Measurements from ENCODE around the gene PSAP. TPM values are rescaled to one million over a fixed set of nuclear protein-coding genes. Genes with fewer than 3 reads are reported as not detected.

PSAP gene
- polyA plus RNA-seq, 2 of the 4 experiments (the other 2 are of a cell fraction) = 690 to 1,519 TPM

GRCh38 chr10:71833451-71834342 lies 17.4 kb downstream of the PSAP start (continued):
- TF ChIP-seq ZNF302 (CRISPR knock-in tag; IDR thresholded peaks at IDR 0.05) = no peak
- TF ChIP-seq FOSL2 (IDR thresholded peaks at IDR 0.05) = no peak
- no peak for TF ChIP-seq FOSL2 (CRISPR knock-in tag; IDR thresholded peaks at IDR 0.05)
- no peak for TF ChIP-seq ESRRA (IDR thresholded peaks at IDR 0.05; ENCODE audit: borderline replicate concordance, low read length)

DNA sequence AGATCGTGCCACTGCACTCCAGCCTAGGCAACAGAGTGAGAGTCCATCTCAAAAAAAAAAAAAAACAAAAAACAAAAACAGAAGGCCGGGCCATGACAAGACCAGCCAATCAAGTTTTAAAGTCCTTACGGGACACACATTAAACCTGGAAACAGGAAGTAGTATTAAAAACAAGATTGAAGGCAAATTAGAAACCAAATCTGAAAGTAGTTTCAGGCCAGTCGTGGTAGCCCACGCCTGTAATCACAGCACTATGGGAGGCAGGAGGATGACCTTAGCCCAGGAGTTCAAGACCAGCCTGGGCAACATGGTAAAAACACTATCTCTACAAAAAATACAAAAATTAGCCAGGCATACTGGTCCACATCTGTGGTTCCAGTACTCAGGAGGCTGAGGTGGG lies 18.1 kb downstream of the PSAP start:
- peaks cover 45% of the 10 kb centered on the region for H3K4me1 ChIP-seq

DNA sequence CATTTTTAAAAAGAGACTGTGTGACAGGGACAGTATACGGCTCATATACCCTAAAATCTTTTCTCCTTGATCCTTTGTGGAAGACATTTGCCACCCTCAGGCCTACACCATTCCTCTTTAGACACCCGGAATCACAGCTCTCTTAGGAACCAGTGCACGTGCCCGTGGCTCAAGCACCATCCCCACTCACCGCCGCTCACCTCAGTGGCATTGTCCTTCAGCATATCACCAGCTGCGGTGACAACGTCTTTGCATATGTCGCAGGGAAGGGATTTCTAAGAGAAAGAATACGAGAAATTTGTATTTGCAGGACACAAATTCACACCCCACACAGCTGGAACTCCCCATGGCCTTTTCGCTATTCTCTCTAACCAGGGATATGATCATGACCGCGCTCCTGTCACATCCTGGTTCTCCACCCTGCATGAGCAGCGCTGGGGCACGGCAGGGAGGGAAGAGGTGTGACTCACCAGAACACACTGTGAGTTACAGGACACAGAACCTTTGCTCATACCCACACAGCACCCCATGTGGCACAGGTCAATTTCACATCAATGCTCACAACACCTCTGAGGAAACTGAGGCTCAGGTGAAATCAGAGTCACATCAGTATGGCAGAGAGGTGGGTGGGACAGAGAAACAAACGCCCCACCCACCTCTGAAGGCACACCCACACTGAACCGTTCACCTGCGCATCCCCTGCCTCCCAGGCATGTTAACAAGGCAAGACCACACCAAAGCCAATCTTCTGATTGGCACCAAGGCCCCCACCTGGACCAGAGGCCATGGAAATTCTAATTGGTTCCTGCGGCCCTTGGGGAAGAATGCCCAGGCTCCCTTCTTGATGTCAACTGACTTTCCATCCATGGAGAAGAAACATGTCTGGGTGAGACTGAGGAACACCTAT lies 19.2 kb downstream of the PSAP start:
- CTCF ChIA-PET = interaction anchor here (1.2 to 8.5 kb wide), 5 partner anchors 9 to 301 kb away, joined by 3 to 71 read pairs (median 6); no protein-coding TSS in a partner anchor
- Histone ChIP-seq H3K4me2 (0 out of 3 replicates have a peak overlapping the region, but pooled peaks have one; percentile 14), H3K4me1 (peaks cover 35% of the 10 kb centered on the region), H3K9me3 (no peaks in the 10 kb centered on the region), H3K4me3 (no peak overlapping the region), H3K27ac (peak overlapping the region in 1 of 2 experiments; percentile 42; a peak in 1 of 6 replicates)
- WGBS (ENCODE audit: missing lambda C conversion rate) = 82% methylated on average over 18 of the region's 19 CpGs
- POLR2A ChIA-PET = no interaction called here
- ATAC-seq (peak; percentile 40 to 55; a peak in 2 of 6 replicates), DNase-seq (ENCODE audit: low read depth in 1 of 2, low spot score in 1 of 2) (peak in 1 of 2 experiments; percentile 26), FAIRE-seq (no peak)
- TF ChIP-seq FOSL2 (IDR thresholded peaks at IDR 0.05) (no peak), FOSL2 (CRISPR knock-in tag; IDR thresholded peaks at IDR 0.05) (0 out of 2 replicates have a peak, but pooled peaks have one; percentile 20)
- TF ChIP-seq, protein P1, sequence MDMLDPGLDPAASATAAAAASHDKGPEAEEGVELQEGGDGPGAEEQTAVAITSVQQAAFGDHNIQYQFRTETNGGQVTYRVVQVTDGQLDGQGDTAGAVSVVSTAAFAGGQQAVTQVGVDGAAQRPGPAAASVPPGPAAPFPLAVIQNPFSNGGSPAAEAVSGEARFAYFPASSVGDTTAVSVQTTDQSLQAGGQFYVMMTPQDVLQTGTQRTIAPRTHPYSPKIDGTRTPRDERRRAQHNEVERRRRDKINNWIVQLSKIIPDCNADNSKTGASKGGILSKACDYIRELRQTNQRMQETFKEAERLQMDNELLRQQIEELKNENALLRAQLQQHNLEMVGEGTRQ (IDR thresholded peaks at IDR 0.05) = no peak

More for the DNA sequence above, 18.1 kb downstream of the PSAP start:
- POLR2A ChIA-PET = no interaction called here
- 89% methylated on average over 5 of the region's 5 CpGs for WGBS (ENCODE audit: missing lambda C conversion rate)
- H3K9me3 ChIP-seq = no peaks in the 10 kb centered on the region
- FAIRE-seq (no peak), DNase-seq (ENCODE audit: low read depth in 1 of 2, low spot score in 1 of 2) (no peak), ATAC-seq (no peak)
- H3K4me3 ChIP-seq = no peak overlapping the region
- H3K4me2 ChIP-seq = no peak overlapping the region
- CTCF ChIA-PET = interaction anchor here (1.1 to 16.5 kb wide), 5 partner anchors 39 to 63 kb away, joined by 3 to 217 read pairs (median 6); partner anchors contain the start of gene VSIR
- TF ChIP-seq KDM5A (IDR thresholded peaks at IDR 0.05) (no peak), FOSL2 (IDR thresholded peaks at IDR 0.05) (no peak), FOSL2 (CRISPR knock-in tag; IDR thresholded peaks at IDR 0.05) (no peak), CHD4 (IDR thresholded peaks at IDR 0.05; ENCODE audit: borderline replicate concordance) (no peak), RCOR1 (IDR thresholded peaks at IDR 0.05; ENCODE audit: low read depth, low read length) (no peak), E2F6 (IDR thresholded peaks at IDR 0.05; ENCODE audit: borderline replicate concordance, low read depth) (no peak), GATA3 (IDR thresholded peaks at IDR 0.05; ENCODE audit: borderline replicate concordance) (no peak), SMC3 (IDR thresholded peaks at IDR 0.05) (no peak), ZNF302 (CRISPR knock-in tag; IDR thresholded peaks at IDR 0.05) (no peak)
- H3K27ac ChIP-seq = no peak overlapping the region

GRCh38 chr10:71830726-71831125 lies 20.3 kb downstream of the PSAP start:
- H3K27ac ChIP-seq = no peak overlapping the region
- ATAC-seq = no peak
- FAIRE-seq = no peak
- H3K4me2 ChIP-seq = no peak overlapping the region
- ChIA-PET CTCF (interaction anchor here (0.5 to 8.5 kb wide), 8 partner anchors 8 to 302 kb away, joined by 3 to 71 read pairs (median 6); partner anchors contain the start of gene VSIR), POLR2A (interaction anchor here (0.8 kb wide), 1 partner anchor 21 kb away, joined by 3 read pairs; the partner anchor contains the start of gene PSAP)
- H3K4me3 ChIP-seq = no peak overlapping the region
- peaks cover 23% of the 10 kb centered on the region for H3K4me1 ChIP-seq
- no peak for DNase-seq (ENCODE audit: low read depth in 1 of 2, low spot score in 1 of 2)
- 74% methylated on average over 4 of the region's 4 CpGs for WGBS (ENCODE audit: missing lambda C conversion rate)
- H3K9me3 ChIP-seq = no peaks in the 10 kb centered on the region
- TF ChIP-seq MAZ (IDR thresholded peaks at IDR 0.05; ENCODE audit: borderline replicate concordance, low read depth, low read length) (no peak), BHLHE40 (IDR thresholded peaks at IDR 0.05; ENCODE audit: low read depth, low read length) (no peak), ZC3H11A (IDR thresholded peaks at IDR 0.05) (no peak), EHF (CRISPR knock-in tag; IDR thresholded peaks at IDR 0.05) (no peak), CTCF (IDR thresholded peaks at IDR 0.05) (no peak), NFE2L2 (conservative IDR thresholded peaks at IDR 0.05; ENCODE audit: low read length) (no peak)
- TF ChIP-seq, protein P2, sequence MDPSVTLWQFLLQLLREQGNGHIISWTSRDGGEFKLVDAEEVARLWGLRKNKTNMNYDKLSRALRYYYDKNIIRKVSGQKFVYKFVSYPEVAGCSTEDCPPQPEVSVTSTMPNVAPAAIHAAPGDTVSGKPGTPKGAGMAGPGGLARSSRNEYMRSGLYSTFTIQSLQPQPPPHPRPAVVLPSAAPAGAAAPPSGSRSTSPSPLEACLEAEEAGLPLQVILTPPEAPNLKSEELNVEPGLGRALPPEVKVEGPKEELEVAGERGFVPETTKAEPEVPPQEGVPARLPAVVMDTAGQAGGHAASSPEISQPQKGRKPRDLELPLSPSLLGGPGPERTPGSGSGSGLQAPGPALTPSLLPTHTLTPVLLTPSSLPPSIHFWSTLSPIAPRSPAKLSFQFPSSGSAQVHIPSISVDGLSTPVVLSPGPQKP (IDR thresholded peaks at IDR 0.05; ENCODE audit: low read depth, low read length) = no peak
